CD4-positive, alpha-beta T cell treated with Interleukin-17A for 4 hours (primary cell): ENCODE measurements around the gene NPIPA5.
"Not testable (repeated sequence)": the region's sequence is repeated elsewhere in the genome, so short reads cannot be mapped to it uniquely, and the experiment has no call there.

ENCODE experiments used
- DNase-seq: peaks from one replicate; pipeline ENCODE4 v3.0.0-alpha.2; 2020; ENCODE audit warnings: mixed read lengths

NPIPA5 gene

DNA sequence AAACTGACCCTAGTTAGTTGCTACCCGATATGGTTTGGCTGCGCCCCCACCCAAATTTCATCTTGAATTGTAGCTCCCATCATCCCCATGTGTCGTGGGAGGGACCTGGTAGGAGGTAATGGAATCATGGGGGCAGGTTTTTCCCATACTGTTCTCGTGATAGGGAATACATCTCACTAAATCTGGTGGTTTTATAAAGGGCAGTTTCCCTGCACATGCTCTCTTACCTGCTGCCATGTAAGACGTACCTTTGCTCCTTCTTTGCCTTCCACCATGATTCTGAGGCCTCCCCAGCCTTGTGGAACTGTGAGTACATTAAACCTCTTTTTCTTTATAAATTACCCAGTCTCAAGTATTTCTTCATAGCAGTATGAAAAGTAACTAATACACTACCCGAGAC is 10.0 kb upstream of the NPIPA5 start:
- not testable (repeated sequence) for DNase-seq

DNA sequence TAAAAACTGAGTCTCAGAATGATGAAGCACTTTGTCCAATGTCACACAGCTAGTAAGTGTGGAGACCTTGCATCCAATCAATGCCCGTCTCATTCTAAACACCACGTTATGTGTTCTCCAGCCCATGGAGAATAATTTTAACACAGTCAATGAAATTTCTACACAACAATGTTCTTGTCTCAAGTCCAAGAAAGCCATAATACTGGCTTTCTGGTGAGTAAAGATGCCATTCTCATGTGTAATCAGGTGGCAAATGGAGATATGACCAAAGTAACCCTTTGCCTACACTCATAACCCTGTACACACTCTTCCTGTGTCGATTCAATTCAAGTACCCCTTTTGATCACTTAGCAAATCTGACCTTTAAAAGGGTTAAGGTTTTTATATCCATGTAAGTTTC is 4.7 kb upstream of the NPIPA5 start:
- DNase-seq, result not testable (repeated sequence)

DNA sequence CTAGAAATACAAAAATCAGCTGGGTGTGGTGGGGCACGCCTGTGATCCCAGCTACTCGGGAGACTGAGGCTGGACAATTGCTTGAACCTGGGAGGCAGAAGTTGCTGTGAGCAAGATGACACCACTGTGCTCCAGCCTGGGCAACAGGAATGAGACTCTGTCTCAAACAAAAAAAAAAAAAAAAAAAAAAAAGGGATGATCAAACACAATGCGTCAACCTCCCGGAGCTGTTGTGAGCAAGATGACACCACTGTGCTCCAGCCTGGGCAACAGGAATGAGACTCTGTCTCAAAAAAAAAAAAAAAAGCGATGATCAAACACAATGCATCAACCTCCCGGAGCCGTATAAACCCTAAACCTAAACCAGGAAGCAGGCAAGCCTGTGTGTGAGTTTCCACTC is 20.6 kb downstream of the NPIPA5 start:
- not testable (repeated sequence) for DNase-seq

DNA sequence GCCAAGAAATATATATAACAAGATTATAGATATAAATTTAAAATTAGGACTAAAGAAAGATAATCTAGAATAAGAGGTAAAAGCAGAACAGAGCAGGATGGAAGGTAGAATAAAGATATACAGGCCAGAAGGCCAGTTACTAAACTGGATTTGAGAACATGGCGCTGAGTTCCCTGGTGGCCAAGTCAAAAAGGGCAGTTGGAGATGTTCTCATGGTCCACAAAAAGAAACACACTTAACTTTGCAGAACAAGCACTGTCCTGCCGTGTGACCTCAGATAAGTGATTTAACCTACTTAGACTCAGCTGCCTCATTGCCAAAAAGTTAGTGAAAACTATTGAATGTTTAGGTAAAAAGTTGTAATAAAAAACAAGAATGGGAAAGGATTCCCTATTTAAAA is 23.2 kb downstream of the NPIPA5 start:
- not testable (repeated sequence) for DNase-seq

DNA sequence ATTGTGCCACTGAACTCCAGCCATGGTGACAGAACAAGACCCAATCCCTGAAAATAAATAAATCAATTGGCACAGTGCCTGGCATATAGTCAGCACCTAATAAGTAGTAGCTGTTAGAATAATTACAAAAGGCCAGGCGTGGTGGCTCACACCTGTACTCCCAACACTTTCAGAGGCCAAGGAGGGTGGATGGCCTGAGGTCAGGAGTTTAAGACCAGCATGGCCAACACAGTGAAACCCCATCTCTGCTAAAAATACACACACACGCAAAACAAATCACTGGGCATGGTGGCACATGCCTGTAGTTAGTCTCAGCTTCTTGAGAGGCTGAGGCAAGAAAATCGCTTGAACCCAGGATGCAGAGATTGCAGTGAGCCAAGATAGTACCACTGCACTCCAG is 25.2 kb downstream of the NPIPA5 start:
- DNase-seq, result not testable (repeated sequence)

DNA sequence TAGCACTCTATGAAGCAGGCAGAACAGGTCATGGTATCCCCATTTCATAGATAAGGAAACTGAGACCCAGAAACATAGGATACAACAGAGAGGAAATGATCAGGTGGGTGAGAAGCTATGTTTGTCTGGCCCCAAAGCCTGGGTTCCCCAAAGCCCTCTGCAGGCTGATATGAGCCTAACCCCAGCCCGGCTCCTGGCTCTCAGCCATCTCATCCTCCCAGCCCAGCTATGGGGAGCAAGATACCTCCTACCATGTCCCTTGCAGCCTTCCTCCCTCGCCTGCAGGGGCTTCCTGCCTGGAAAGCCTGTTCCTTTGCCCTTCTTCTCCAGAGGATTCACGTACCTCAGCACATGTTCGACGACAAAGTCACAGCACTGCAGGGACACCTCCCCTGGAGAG is 26.3 kb downstream of the NPIPA5 start:
- DNase-seq, result not testable (repeated sequence)

DNA sequence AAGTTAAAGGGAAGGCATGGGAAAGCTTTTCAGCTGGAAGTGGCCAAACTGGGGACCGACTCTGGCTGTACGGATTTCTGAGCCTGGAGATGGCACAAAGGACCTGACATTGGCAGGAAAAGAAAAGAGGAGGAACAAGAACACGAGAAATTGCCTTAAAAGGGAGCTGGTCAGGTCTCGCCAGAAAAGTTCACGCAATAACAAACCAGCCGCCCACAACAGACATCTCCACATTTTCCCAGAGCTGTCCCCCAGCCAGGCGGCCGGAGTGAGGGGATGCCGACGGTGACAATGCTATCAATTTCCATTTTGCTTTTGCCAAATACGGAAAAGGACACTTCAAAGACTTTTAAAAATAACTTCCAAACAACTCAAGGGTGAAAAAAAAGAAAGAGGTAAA is 26.8 kb downstream of the NPIPA5 start:
- DNase-seq, result not testable (repeated sequence)

DNA sequence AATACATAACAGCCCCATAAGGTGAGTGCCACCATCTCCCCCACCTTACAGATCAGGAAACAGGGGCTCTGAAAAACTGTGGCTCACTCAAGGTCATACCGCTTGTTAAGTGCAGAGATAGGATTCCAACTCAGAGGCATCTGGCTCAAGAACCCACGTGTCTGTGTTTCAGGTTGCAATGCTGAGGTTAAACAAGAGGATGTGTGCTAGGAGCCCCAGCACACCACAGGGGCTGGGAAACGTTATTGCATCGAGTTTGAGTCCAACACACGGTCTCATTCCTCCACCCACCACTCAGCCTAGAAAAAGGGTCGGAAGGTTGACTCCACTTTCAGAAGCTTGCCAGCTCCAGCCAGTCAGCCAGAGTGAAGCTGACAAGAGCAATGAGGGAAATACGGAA is 29.4 kb downstream of the NPIPA5 start:
- not testable (repeated sequence) for DNase-seq

DNA sequence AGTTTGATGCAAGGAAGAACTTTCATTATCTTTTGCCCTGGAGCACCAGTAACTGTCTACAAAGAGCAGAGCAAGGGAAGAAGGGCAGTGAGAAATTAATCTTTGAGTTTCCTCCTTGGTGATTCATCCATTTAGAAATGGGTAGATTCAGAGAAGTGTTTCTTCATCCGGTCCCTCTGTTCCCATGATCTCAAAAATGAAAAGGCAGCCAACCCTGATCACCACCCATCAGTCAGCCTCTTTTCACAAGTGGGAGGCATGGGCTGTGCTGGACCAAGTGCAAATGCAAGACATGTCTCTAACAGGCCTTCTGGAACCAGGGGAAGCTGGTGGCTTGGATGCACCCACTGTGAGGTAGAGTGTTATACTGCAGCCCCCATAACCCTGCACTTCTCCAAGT is 35.8 kb downstream of the NPIPA5 start:
- DNase-seq, result not testable (repeated sequence)

DNA sequence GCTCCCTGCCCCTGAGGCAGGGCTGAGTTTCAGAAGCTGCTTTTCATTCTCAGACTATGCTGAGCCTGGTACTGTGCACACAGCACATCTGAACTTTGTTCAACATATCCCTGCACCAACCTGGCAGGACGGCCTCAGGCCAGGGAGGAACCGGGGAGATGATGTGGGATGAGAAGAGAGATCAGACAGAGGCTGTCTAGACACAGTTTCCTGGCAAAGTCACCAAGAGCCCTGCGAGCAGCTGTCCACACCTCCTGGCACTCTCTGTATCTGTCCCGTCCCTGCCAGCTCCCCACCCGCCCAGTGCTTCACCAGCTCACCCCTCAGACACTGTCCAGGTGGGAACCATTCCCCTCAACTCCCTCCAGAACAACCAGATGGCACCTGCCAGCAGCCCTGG is 39.1 kb downstream of the NPIPA5 start:
- not testable (repeated sequence) for DNase-seq

DNA sequence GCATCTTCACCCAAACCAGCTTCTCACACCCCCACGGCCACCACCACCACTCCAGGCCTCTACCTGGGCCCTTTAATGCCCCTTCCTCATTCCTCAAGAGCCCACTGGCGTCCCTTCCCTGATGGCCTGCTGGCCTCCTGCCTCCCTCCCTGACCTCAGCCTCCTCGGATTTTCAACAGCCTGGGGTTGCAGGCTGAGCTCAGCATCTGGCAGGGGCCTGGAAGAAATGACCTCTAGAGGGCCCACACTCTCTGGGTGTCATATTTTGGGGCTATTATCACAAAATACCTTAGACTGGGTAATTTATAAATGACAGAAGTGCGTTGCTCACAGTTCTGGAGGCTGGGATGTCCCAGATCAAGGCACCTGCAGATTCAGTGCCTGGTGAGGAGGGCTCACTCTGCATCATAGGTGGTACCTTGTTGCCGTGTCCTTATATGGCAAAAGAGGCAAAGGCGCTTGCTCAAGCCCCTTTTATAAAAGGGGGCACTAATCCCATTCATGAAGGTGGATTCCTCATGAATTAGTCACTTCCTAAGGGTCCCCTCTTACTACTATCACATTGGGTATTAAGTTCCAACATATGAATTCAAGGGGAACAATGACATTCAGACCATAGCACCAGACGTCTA is 40.0 kb downstream of the NPIPA5 start:
- not testable (repeated sequence) for DNase-seq

DNA sequence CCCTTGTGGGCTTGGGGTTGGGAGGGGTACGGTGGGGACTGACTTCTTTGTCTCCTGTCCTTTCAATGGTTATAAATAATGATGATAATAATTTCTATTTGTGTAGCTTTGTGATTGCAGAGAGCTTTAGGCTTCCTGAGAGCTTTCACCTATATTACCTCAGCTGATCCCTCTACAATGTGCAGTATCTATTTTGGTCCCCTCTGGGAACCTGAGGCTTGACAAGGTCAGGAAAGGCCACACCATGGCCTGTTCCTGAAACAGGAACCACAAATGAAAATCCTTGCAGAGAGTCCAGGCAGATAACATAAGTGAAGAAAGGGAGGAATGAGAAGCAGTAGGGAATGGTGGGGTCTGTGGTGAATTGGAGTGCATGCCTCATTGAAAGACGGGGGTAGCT is 42.5 kb downstream of the NPIPA5 start:
- DNase-seq, result not testable (repeated sequence)

DNA sequence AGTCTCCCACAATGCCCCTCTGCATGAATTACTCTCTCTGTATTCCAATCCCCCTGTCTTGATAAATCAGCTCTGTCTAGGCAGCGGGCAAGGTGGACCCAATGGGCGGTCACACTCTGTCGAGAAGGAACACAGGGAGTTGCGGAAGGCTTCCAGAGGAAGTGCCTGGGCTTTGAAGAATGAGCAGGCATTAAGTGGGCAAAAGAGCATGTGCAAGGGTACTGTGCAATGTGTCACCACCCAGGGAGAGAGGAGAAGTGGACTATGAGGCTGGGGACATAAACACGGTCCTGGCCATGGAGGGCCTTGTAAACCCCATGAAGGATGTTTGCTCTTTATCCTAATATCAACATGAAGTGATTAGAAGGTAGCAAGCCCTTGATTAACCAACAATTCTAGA is 44.1 kb downstream of the NPIPA5 start:
- DNase-seq, result not testable (repeated sequence)

DNA sequence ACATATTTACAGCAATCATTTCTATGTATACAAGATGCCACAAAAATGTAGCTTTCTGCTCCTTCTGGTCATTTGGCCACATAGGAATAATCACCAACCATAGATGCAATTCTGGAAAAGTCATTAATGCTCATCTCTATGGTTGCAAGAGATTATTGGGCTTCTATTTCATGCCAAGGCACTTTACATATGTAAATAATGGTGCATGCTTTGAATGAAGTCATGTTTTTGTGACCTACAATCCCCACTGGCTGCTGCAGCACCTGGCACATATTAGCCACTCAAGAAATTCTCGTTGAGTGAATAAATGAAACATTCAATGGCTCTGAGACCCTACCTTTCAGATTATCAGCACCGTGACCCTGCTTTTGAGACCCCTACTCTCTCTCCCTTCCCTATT is 47.1 kb downstream of the NPIPA5 start:
- DNase-seq, result not testable (repeated sequence)

DNA sequence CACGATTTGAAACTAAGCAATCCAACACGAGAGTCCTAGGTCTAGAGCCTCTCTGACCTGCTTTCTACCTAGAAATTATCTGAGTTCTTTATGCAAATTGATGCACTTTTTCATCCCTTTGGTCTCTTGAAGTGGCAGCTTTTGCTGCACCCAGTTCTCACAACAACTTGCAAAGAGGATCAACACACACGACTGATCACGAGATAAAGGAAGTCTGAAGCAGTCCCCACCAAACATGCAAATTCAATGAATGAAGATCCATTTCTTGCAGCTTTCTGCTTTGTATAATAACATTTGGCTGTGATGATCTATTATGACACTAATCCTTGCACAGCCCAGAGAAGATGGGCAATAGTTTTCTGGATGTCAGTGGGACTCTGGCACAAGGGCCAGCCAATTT is 53.1 kb downstream of the NPIPA5 start:
- DNase-seq, result not testable (repeated sequence)

DNA sequence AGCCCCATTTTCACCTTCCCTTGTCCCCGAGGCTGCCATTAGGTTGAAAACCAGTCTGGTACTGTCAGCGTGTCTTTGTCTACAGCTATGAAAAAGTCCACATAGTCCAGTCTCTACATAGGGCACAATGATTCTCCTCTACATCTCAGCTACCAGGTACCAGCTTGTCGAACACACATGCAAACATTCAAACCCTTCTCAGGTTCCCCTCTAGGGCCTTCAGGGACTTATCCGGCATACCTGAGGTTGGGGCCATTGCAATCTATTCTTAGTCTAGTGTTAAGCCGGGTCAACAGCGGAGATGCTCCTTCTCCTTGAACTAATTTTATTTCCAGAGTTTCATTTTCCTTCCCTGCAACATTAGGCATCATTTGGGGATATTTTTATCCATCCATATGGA is 54.7 kb downstream of the NPIPA5 start:
- not testable (repeated sequence) for DNase-seq

DNA sequence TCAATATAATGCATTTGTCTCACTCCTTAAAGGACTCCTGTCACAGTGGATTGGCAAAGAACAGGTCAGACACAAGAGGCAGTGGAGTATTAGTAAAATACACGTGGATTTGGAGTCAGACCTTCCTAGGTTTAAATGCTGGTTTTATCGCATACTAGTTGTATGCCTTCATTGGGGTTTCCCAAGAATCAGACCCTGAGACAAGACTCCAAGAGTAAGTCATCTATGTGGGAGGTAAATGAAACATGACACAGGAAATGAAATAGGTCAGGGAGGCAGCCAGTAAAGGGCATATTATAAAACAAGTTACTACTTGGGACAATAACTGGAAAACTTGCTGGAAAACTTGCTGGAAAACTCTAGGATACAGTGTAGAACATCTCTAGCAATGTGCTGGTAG is 56.9 kb downstream of the NPIPA5 start:
- not testable (repeated sequence) for DNase-seq

DNA sequence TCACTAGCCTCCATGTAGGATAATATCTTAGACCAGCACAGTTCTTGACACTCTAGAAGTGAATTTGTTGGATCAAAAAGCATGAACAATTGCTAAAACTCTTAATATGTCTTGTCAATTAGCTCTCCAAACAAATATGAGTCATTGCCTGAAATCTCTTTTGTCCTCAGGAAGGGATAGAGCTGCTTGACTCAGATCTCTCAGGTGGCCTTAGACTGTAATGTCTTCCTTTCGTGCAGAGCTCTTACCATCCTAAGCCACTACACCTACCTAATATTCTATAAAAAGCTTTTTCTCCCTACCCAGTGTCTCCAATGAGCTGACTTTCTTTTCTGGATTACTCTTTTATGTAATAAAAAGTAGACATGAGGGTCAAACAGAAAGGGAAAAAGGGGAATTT is 63.5 kb downstream of the NPIPA5 start:
- not testable (repeated sequence) for DNase-seq
